Activated CD8-positive, alpha-beta T cell treated with anti-CD3 and anti-CD28 coated beads for 36 hours (primary cell): ENCODE data around the gene MTFMT. TPM values are rescaled to one million over a fixed set of nuclear protein-coding genes. Genes with fewer than 3 reads are reported as not detected.

Experiments
- ATAC-seq: fragments of 200-7000 bp; cut with Tn5 transposase; one replicate; pipeline ENCODE4 v1.10.0; 2021; ENCODE audit warnings: mild to moderate bottlenecking, moderate library complexity
- CTCF ChIA-PET: fragments of 350-600 bp; sonication (Branson Sonifier 250); formaldehyde crosslinking; loops from one replicate; lab custom pipeline; 2021; ENCODE audit warnings: antibody characterized with exemption; lab: Charles Lee
- POLR2A ChIA-PET: fragments of 350-600 bp; sonication (Branson Sonifier 250); formaldehyde crosslinking; loops from one replicate; lab custom pipeline; 2021; ENCODE audit warnings: antibody characterized with exemption; lab: Charles Lee
- DNase-seq: peaks from one replicate; pipeline ENCODE4 v3.0.0-alpha.2; 2020
- H3K27ac Mint-ChIP-seq: one replicate; pipeline ENCODE4 v1.8.0; 2021; ENCODE audit warnings: mild to moderate bottlenecking, mixed read lengths
- H3K27me3 Mint-ChIP-seq: one replicate; pipeline ENCODE4 v1.8.0; 2021; ENCODE audit warnings: mixed read lengths
- H3K36me3 Mint-ChIP-seq: one replicate; pipeline ENCODE4 v1.8.0; 2021; ENCODE audit warnings: low read depth, mixed read lengths
- H3K4me1 Mint-ChIP-seq: one replicate; pipeline ENCODE4 v1.8.0; 2021; ENCODE audit warnings: low read depth, mixed read lengths
- H3K4me3 Mint-ChIP-seq: one replicate; pipeline ENCODE4 v1.8.0; 2021; ENCODE audit warnings: mild to moderate bottlenecking, moderate library complexity, mixed read lengths
- H3K9me3 Mint-ChIP-seq: one replicate; pipeline ENCODE4 v1.8.0; 2021; ENCODE audit warnings: mixed read lengths
- intact Hi-C: fragments of 100-400 bp; cut with micrococcal nuclease; formaldehyde crosslinking; loops from one replicate; pipeline ENCODE4 v1.10.0; 2022
- total RNA-seq, 2 experiments: library from RNA; stranded (reverse); gene quantifications; one replicate each; pipeline ENCODE4 v1.2.3, GENCODE V29; 2021
- TF ChIP-seq, protein P1 (sequence below): fragments of 200-600 bp; IDR thresholded peaks from one replicate; pipeline ENCODE4 v1.8.0; 2022; ENCODE audit warnings: antibody characterized with exemption, mild to moderate bottlenecking

Gene MTFMT
- total RNA-seq, 2 experiments from 2014 or later: 19.7 to 21.0 TPM

DNA sequence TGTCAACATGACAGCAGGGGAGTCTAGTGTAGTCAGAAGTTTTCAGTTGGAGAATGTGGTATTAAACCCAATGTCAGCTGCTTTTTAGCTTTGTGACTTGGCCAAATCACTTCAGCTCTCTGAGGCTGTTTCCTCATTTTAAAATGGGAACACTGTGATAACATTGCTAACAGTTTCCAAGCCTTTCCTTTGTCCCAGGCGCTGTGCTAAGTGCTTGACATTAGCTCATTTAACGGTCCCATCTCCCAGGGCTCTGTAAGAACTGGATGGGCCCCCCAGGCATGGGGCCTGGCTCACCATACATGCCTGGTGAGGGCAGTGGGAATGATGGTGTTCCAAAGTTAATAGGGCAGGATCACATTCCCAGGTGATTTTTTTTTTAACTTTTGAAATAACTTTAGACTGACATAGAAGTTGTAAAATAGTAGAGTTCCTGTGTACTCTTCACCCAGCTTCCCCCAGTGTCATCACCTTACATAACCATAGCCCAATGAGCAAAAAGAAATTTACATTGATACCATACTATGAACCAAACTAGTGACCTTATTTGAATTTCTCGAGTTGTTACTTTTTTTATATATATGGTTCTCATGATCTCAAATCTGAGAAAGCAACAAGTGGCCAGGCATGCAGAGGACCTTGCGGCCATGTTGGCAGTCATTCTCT lies 30.6 kb upstream of the MTFMT start:
- H3K27ac Mint-ChIP-seq: no peak overlapping the region
- H3K27me3 Mint-ChIP-seq: peaks cover 2% of the 10 kb centered on the region
- intact Hi-C loops: no loop called here
- no peak for DNase-seq
- ATAC-seq: no peak
- H3K4me1 Mint-ChIP-seq: no peaks in the 10 kb centered on the region
- TF ChIP-seq, protein P1, sequence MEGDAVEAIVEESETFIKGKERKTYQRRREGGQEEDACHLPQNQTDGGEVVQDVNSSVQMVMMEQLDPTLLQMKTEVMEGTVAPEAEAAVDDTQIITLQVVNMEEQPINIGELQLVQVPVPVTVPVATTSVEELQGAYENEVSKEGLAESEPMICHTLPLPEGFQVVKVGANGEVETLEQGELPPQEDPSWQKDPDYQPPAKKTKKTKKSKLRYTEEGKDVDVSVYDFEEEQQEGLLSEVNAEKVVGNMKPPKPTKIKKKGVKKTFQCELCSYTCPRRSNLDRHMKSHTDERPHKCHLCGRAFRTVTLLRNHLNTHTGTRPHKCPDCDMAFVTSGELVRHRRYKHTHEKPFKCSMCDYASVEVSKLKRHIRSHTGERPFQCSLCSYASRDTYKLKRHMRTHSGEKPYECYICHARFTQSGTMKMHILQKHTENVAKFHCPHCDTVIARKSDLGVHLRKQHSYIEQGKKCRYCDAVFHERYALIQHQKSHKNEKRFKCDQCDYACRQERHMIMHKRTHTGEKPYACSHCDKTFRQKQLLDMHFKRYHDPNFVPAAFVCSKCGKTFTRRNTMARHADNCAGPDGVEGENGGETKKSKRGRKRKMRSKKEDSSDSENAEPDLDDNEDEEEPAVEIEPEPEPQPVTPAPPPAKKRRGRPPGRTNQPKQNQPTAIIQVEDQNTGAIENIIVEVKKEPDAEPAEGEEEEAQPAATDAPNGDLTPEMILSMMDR: no peak
- POLR2A ChIA-PET: no interaction called here
- CTCF ChIA-PET: interaction anchor here (1.0 to 1.7 kb wide), 2 partner anchors 13 to 41 kb away, joined by 3 to 5 read pairs; no protein-coding TSS in a partner anchor
- H3K4me3 Mint-ChIP-seq: no peak overlapping the region
- no peaks in the 10 kb centered on the region for H3K36me3 Mint-ChIP-seq
- H3K9me3 Mint-ChIP-seq: peaks cover 3% of the 10 kb centered on the region

DNA sequence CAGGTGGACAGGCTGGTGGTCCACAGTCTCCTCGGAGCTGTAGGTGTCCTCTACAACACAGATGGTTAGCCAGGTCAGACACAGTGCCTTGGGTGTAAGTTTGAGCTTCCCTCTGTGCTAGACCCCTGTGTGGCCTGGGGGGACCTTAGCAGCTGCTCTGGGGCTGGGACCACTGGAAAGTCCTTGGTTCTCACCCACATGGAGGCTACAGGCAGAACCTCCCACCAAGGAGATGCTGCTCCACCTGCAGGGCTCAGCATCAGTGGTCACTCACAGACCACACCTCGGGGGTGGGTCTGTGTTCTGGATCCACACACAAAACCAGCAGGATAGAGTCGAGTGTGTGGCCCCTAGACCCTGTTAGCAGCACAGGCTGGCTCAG lies 29.9 kb upstream of the MTFMT start:
- intact Hi-C loops: no loop called here
- TF ChIP-seq, protein P1: no peak
- H3K36me3 Mint-ChIP-seq: no peaks in the 10 kb centered on the region
- POLR2A ChIA-PET: no interaction called here
- DNase-seq: no peak
- CTCF ChIA-PET: interaction anchor here (1.0 to 6.4 kb wide), 3 partner anchors 14 to 42 kb away, joined by 3 to 37 read pairs (median 5); partner anchors contain the start of gene KBTBD13
- H3K4me1 Mint-ChIP-seq: no peaks in the 10 kb centered on the region
- no peak for ATAC-seq
- peaks cover 3% of the 10 kb centered on the region for H3K9me3 Mint-ChIP-seq
- peaks cover 2% of the 10 kb centered on the region for H3K27me3 Mint-ChIP-seq
- H3K4me3 Mint-ChIP-seq: no peak overlapping the region
- no peak overlapping the region for H3K27ac Mint-ChIP-seq

DNA sequence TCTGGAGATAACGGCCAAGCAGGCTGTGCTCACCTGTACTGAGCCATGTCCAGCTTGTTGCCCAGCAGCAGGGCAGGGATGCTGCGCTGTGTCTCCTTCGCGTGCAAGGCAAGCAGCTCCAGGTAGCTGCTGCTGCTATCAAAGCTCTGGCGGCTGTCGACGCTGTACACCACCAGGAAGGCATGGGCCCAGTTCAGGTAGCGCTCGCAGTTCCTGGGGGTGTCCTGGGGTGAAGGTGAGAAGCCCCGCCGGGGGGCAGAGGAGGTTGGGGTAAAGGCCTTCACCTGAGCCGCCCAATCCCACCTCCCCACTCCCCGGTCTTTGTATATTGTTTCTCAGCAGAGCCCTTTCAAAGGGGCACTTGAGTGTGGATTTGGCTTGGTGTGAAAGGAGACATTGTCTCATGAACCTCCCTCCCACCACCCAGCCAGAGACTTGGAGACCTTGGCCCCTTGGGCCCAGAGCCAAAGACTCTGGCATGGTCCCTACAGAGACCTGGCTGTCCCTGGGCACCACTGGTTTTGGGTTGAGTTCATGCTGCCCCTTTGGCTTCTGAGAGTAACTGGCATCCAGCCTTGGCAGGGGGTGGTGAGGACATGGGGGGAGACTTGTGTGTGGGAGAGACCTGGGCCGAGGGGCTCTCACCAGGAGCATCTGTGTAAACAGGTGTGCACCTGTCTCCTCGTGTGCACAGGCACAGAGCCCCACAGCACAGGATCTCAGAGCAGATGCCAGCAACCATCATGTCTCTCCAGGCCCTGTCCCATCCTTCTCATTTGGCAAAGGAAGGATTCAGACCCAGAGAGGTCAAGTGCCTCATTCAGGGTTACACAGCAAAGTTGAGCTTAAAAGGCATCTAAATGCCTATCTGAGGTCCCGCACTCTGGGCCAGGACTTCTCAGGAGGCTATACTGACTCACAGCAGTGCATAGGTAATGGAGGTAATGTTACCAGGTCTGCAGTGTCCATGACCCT lies 29.2 kb upstream of the MTFMT start:
- ChIA-PET CTCF (interaction anchor here (1.0 to 6.4 kb wide), 3 partner anchors 14 to 43 kb away, joined by 3 to 37 read pairs (median 5); partner anchors contain the start of gene KBTBD13), POLR2A (no interaction called here)
- ATAC-seq (no peak), DNase-seq (no peak)
- Mint-ChIP-seq H3K36me3 (no peaks in the 10 kb centered on the region), H3K4me3 (no peak overlapping the region), H3K27me3 (no peaks in the 10 kb centered on the region), H3K9me3 (peaks cover 3% of the 10 kb centered on the region), H3K27ac (no peak overlapping the region), H3K4me1 (no peaks in the 10 kb centered on the region)
- TF ChIP-seq, protein P1: no peak
- intact Hi-C loops: no loop called here

DNA sequence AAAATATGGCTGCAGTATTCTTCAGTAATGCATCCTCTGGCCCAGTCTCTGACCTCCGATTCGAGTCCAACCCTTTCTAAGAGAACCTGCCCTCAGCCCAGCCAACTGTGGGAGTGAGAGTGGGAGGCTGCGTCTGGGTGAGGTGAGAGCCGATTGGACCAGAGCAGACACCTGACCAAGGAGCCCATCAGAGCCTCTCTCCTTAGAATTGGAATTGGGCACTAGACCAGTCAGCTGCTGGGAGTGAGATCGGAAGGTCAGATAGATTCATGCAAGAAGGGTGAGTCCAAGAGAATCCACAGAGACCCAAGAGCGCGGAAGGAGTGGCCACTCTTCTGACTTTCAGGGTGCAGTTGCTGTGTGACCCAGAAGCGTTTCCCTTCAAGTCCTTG lies 28.1 kb upstream of the MTFMT start:
- Mint-ChIP-seq H3K9me3 (peaks cover 3% of the 10 kb centered on the region), H3K27me3 (no peaks in the 10 kb centered on the region), H3K4me3 (no peak overlapping the region), H3K4me1 (no peaks in the 10 kb centered on the region), H3K27ac (no peak overlapping the region), H3K36me3 (no peaks in the 10 kb centered on the region)
- DNase-seq (no peak), ATAC-seq (no peak)
- intact Hi-C loops: no loop called here
- ChIA-PET POLR2A (no interaction called here), CTCF (interaction anchor here (6.4 kb wide), 1 partner anchor 20 kb away, joined by 37 read pairs; the partner anchor contains the start of gene KBTBD13)
- TF ChIP-seq, protein P1: no peak
